ENCODE results near the gene PSG6.
"Not testable (repeated sequence)": the region's sequence is repeated elsewhere in the genome, so short reads cannot be mapped to it uniquely, and the experiment has no call there.

Gene PSG6

DNA sequence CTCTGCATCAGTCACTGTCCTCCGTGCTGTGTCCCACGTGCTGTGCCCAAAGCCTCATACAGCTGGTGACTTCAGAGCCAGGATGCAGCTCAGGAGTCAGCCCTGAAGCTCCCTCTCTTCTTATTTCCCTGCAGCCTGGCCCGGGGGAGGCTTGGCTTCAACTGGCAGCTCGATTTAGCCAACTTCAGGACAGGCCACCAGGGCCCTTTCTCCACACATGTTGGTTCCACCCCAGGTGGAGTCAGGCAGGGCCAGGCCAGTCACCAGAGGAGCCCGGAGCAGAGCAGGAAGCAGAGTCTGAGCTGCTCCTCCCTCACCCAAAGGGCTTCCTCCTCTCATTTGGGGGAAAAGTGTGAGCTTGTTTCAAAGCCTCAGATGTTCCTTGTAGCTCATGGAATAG, 11.5 kb downstream of the PSG6 start:
- DNase-seq (ENCODE audit: low read depth) = not testable (repeated sequence)

DNA sequence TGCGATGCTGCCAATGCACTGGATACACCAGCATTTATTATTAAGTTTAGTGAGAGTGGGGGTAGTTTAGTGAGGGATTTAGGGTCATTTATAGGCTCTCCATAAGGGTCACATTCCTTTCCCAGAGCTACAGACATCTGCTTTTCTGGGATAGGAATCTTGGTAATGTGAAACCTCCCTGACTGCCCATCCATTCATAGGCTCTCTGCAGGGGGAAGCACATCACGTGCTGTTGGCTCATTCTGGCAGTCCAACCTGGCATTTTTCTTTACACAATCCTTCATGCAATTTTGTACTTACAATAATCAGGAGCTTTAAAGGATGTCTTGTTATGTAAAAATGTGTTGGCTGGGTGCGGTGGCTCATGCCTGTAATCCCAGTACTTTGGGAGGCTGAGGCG, 17.1 kb downstream of the PSG6 start:
- not testable (repeated sequence) for DNase-seq (ENCODE audit: low read depth)

DNA sequence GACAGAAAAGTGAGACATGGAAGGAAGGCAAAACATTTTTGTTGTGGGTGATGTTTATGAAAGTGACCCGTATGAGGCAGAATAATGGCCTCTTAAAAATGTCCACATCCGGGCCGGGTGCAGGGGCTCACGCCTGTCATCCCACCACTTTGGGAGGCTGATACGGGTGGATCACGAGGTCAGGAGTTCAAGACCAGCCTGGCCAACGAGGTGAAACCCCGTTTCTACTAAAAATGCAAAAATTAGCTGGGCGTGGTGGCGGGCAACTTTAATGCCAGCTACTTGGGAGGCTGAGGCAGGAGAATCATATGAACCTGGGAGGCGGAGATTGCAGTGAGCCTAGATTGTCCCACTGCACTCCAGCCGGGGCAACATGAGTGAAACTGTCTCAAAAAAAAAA, 18.0 kb downstream of the PSG6 start:
- not testable (repeated sequence) for DNase-seq (ENCODE audit: low read depth)

DNA sequence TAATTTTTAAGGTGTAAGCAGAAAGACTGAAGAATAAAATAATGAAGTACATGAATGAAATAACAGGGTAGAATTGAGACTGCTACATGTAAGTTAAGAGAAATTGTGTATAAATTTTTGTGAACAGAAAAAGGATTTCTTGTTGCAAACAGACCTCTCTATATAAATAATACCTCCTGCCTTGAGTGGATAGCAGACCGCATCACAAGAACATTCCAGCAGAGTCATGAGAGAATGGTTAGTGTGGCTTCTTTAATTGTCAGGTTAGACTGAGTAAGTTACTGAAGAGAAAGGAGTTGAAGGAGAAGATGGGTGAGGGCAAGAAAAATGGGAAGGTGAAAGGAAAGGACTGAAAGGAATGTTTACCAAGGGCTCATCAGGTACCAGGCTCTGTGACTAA, 18.6 kb downstream of the PSG6 start:
- not testable (repeated sequence) for DNase-seq (ENCODE audit: low read depth)

DNA sequence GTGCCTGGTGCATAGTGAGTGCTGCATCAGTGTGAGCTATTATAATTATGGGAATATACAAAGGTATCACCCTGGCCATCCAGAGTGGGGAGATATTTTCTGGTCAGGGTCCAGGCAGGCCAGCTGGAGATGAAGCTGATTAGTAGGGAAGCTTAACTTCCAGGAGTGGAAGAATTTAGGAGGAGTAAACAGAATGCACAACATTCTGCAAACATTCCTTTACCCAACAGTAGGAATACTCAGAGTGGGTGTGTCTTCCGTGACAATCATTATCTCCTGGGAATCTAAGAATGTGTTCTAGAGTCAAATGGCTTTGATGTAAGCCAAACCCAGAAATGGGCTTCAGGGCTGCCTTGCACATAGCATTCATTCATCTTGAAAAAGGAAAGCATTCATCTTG, 19.0 kb downstream of the PSG6 start:
- not testable (repeated sequence) for DNase-seq (ENCODE audit: low read depth)

DNA sequence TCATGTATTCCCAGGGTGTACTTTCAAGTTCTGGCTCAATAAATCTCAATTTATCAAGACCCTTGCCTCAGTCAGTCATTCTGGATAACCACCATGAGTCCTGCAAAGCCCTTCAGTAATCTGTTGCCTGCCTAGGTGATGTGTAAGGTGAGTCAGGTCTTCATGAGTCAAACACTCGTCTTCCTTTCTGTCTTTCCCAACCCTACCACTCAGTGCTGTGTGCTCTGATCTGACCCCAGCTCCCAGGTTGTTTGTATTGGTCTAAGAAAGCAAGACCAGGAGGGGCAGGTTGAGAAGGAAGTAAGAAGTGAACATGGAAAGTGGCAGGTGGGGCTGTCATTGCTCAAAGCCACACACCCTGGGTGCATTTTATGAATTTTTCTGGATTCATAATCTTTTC, 20.0 kb downstream of the PSG6 start:
- not testable (repeated sequence) for DNase-seq (ENCODE audit: low read depth)

DNA sequence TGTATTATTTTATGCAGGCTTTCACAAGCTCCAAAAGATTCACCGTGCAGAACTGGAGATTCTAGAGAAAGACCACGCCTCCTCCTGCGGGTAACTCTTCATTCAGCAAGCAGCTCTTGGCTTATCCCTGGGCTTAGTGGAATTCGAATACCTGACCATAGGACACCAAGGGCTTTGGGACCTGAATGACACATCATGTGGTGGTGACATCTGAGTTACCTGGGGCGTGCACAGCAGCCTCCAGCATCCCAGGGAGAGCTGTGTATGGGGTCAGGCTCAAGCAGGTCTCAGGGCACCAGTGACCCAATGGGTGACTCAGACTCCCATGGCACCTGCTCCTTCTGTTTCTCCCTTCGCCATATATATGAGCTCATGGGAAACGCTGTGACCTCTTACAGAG, 27.2 kb downstream of the PSG6 start:
- not testable (repeated sequence) for DNase-seq (ENCODE audit: low read depth)

DNA sequence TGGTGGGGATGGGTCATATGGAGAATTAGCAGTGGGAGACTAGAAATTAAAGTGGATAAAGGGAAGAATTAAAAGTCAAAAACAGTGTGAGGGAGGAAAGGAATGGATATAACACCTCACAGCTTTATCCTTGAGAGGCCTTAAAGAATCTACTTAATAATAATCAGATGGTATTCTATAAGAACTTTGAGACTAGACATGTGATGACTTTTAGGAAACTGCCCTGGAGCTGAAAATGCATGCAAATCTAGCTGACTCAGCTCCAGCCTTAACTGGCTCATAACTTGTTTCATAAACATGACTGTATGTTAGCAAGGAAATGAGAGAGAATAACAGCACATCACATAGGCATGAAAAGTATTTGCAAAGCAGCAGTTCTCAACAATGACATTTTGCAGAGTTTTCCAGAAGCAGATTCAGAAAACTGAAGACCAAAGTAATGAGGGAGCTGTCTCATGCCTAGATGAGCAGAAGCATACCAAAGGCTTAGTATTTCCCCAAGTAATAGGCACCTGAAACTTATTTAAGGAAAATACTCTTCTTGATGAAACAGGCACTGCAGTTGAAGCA, 29.7 kb downstream of the PSG6 start:
- DNase-seq (ENCODE audit: low read depth) = not testable (repeated sequence)

DNA sequence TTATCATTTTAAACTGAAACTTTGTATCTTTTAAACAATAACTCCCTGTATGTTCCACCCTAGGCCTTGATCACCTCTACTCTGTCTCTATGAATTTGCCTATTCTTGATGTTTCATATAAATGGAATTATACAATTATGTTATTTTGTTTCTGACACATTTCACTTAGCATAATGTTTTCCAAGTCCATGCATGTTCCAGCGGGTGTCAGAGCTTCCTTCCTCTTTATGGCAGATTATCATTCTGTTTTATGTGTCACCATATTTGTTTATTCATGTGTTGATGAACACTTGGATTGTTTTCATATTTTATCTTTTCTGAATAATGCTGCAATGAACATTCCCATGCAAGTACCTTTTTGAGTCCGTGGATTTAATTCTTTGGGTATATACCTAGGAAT, 35.0 kb downstream of the PSG6 start:
- DNase-seq (ENCODE audit: low read depth) = not testable (repeated sequence)

DNA sequence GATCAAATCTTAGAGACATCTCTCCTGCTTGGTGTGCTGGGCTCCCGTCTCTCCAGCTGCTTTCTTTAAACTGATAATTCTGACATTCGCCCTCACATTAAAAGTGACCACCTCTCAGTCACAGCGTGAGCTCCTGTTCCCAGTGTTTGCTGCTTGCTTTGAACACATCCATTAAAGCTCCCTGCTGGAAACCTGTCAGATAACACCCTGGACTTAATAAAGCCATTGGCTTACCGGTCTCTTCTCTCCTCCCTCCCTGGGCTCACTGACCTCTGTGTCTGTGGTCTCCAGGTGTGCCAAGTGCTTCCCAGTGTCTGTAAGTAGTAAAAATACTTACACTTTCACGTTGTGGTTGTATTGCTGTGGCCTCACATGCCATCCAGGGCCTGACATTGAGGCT, 35.7 kb downstream of the PSG6 start:
- not testable (repeated sequence) for DNase-seq (ENCODE audit: low read depth)

DNA sequence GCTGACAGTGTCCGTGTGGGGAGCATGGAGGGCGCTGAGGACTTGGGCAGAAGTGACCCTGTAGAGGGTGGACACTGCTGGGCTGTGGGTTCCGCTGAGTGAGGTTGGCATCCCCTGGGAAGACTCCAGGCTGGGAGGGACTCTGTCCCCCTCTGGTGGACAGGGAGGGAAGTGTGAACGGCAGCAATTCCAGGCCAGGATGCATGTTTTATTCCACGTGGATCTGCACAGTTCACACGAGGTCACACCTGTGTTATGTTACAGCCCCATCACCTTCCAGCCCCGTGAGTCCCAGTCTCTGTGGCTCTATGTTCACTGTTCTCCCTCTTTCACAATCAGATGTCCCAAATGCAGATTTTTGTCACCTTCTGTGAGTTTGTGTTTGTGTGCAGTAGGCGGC, 36.4 kb downstream of the PSG6 start:
- not testable (repeated sequence) for DNase-seq (ENCODE audit: low read depth)

DNA sequence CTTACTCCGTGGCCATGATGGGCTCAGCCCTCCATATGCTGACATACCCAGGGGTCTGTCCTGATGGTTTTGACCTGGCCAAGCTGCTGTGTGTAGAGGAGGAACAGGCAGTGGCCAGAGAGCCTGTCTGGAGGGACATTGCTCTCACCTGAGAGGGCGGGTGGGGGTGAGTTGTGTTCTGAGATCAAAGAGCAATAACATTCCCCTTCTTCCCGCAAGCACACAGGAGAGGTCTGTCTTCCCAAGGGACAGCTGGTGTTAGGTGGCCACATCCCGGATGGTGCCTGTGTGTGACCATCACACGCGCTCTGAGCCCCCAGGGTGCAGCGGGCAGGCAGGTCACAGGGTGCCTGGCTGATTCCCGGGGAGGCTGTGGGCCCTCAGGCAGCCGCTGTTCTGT, 37.1 kb downstream of the PSG6 start:
- DNase-seq (ENCODE audit: low read depth) = not testable (repeated sequence)

DNA sequence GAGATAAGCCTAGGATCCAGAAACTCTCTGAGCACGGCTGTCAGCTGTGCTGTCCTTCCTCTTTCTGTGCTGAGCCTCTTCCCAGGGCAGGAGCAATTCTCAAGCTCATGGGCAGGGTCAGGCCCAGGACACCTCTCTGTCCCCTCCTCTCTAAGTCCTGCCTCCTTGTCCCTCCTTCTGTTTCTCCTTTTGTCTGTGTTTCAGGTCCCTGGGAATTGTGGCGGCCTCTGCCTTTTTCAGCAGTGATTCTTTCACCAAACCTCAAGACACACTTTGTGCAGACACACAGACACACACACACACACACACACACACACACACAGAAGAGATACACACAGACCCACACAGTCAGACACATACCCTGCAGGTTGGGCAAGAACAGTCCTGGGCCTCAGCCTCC, 38.1 kb downstream of the PSG6 start, which contains the start of gene PSG1:
Gene PSG1, minus strand, starts transcription at position 101 of the 400 bp plus-strand sequence. CDS start 132 bp downstream, outside the sequence.
- no peak for DNase-seq (ENCODE audit: low read depth)

DNA sequence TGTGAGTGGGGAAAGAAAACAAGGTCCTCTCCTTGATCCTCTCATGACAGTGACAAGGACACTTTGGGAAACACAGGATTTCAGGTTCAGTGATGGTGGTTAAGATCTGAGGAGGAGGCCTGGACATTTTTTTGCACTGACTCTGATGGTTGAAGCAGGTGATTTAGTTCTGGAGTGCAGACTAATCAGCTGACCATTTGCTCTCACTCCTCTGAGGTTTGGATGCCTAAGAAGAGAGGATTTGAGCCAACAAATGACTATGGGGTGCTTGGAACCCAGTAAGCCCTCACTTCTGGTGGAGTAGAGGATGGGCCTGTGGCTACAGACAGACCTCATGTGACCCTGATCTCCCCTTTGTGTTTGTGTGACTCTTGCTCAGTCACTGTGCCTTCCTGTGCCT, 41.1 kb downstream of the PSG6 start:
- not testable (repeated sequence) for DNase-seq (ENCODE audit: low read depth)

DNA sequence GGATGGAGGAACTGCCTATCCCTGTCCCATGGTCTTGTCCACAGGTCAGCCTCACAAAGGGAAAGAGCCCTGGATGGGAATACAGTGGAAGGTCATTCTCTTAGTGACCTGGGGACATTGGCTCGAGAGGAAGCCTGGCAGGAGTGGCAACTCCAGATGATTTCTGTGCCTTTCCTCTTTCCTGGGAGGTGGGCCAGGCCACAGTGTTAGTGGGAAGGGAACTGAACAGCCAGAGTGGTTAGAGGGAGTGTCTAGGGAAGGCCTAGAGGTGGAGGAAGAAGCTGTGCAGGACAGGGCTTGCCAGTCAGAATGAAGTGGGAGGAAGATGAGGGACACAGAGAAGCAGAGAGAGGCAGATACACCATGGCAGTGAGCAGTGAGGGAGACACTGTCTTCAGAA, 41.8 kb downstream of the PSG6 start:
- DNase-seq (ENCODE audit: low read depth) = not testable (repeated sequence)

DNA sequence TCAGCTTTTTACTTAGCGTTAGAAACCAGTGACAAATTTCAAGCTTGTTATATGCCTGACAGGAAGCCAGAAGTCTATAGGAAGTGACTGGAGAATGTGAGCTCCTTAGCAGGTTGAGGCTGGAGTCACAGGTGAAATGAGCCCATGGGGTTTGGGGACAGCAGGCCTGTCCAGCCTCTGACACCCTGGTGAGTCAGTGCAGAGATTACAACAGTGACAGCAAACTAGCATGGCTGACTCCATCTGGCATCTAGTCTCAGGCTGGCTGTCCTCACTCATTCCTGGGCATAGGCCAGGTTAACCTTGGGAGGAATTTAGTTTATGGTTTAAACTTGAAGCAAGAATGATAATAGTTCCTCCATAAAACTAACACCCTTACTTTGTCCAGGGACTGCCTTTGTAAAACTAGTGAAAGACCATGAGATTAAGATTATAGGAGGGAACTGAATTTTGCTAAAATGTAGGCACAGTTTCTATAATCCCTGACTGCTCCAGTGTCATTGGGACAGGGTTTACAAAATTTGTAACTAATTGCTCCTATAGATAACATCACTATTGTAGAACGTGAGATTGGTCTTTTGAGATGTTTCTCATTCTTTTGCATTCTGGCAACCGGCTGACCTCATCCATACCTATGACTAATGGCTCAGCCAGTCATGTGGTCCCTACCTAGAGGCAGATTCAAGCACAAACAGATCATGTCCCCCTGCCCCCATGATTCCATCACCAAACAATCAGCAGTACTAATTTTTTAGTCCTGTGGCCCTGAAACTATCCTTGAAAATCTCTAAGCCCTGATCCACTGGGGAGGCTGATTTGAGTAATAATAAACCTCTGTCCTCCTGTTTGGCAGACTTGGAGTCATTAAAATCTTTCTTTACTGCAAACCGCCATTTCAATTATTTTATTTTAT, 42.5 kb downstream of the PSG6 start:
- DNase-seq (ENCODE audit: low read depth) = not testable (repeated sequence)

DNA sequence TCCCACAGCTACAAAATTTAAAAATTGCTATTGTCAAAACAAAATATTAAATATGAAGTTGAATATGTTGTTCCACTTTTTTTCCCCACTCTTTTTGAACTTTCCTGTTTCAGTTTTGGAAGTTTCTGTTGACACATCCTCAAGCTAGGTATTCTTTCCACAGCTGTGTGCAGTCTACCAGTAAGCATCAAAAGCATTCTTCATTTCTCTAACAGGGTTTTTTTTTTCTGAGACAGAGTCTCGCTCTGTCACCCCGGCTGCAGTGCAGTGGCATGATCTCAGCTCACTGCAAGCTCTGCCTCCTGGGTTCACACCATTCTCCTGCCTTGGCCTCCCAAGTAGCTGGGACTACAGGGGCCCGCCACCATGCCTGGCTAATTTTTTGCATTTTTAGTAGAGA, 43.6 kb downstream of the PSG6 start:
- not testable (repeated sequence) for DNase-seq (ENCODE audit: low read depth)

DNA sequence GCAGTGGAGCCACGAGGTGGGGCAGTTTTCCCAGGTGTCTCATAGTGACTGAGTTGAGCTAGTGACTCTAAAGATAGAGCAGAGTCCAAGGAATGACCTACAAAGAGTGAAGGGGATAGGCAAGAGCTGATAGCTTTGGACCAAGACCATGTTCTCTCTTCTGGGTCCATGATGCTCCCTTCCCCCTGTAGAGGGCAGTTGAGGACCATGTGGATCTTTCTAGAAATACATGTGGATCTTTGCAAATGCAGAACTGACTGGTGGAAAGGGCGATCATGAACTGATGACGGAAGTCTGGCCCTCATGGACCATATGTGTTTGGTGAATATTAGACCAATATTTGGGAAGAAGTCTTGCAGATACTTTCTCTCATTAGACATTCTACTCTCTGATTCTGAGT, 45.1 kb downstream of the PSG6 start:
- DNase-seq (ENCODE audit: low read depth) = no peak

DNA sequence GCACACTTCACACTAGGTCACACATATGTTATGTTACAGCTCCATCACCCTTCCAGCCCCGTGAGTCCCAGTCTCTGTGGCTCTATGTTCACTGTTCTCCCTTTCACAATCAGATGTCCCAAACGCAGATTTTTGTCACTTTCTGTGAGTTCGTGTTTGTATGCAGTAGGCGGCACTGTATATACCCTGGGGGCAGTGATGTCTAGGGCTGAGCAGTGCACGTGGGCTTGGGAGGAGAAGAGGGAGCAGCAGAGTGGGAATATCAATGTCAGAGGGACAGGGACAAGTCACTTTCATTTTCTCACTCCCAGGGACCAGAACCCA, 60.2 kb downstream of the PSG6 start:
- no peak for DNase-seq (ENCODE audit: low read depth)

DNA sequence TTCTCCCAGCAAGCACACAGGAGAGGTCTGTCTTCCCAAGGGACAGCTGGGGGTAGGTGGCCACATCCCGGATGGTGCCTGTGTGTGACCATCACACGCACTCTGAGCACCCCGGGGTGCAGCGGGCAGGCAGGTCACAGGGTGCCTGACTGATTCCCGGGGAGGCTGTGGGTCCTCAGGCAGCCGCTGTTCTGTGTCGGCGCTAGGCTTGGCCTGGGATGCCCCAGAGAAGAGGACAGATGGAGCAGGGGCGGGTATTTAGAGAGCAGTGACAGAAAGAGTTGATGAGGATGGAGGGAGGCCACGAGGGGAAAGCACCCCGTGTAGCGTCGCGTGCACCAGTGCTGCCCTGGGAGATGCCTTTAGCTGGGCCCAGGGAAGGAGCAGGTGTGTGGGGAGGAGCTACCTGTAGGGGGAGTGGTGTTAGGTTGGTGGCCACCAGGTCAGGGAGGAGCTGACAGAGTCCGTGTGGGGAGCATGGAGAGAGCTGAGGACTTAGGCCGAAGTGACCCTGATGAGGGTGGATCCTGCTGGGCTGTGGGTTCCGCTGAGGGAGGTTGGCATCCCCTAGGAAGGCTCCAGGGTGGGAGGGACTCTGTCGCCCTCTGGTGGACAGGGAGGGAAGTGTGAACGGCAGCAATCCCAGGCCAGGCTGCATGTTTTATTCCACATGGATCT, 60.7 kb downstream of the PSG6 start:
- not testable (repeated sequence) for DNase-seq (ENCODE audit: low read depth)

DNA sequence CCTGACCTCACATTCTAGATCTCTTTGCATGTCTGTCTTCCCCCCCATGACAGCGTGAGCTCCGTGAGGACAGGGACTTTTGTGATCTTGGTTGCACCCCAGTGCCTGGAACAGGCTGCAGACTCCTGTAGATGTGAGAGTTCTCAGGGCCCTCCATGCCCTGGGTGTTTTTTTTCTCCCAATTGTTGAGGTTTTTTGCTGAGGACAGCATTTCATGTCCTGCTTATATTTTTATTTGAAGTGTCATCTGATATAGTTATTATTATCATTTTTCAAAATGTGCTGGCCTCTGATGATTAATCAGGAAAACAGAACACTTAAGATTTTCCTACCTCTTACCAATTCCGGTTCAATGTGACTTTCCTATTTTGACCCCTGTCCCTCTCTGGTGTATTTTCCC, 62.9 kb downstream of the PSG6 start:
- DNase-seq (ENCODE audit: low read depth) = not testable (repeated sequence)

DNA sequence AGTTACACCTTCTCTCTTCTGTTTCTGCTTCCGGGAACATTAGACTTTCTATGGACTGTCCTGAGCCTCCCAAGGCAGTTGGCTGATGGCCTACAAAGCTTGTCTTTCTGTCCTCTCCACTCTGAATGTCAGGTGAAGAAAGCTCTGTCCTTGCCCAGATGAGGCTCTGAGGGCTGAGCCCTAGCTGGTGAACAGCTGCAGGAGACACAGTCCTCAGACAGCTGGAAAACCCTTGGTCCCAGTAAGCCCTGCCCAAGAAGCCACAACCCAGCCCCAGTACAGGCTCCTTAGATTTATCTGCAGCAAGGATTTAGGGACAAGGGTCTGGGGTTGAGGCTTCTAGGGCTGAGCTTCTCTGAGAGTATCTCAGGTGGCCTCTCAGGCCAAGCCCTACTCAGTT, 64.5 kb downstream of the PSG6 start:
- DNase-seq (ENCODE audit: low read depth) = not testable (repeated sequence)

DNA sequence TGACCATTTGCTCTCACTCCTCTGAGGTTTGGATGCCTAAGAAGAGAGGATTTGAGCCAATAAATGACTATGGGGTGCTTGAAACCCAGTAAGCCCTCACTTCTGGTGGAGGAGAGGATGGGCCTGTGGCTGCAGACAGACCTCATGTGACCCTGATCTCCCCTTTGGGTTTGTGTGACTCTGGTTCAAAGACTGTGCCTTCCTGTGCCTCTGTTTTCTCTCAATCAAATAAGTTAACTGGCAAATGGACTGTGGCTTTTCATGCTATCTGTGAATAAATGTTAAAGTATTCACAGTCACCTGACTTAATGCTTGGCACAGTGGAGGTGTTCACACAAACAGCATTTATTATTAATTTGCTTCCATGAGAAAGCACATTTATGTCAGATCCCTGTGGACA, 64.9 kb downstream of the PSG6 start:
- not testable (repeated sequence) for DNase-seq (ENCODE audit: low read depth)

Measured in CMK (cell line).